ENCODE data around the gene IGLL5.

Gene IGLL5

DNA sequence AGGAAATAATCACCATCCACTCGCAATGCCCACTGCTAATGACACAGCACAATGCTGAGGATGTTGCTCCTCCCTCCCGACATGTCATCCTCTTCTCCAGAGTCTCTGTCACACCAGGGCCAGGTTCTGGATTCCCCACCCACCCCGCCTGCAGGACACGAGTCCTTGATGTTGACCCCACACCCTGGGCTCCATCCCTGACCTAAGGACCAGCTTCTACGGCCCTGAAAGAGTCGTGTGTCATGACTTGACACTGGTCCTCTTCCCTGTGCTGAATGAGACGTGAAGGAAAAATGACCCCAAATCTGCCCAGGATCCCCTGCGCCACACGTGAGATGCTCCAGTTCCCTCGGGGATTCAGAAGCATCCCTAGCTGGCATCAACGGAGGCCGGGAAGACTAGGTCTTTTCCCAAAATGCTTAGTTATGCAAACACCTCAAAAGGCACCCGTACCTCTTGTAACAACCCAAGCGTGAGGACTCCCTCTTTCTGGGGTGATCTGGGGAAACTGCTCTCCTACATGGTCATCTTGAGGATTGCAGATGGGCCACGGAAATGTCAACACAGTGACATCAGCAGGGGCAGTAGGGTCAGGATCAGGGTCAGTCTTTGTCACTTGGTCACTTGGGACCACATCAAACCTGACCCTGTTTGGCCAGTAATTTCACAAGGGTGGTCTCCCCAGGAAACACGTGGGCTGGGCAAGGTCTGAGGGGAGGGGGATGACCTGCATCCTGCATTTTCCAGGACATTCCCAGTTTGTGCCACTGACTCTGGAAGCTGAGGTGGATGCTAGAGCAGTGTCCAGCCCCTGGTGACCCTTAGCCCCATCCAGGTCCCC lies 42.0 kb downstream of the IGLL5 start:
- no peak for ATAC-seq
- peak overlapping the region; percentile 83 for H3K27ac Mint-ChIP-seq
- no peaks in the 10 kb centered on the region for H3K27me3 Mint-ChIP-seq
- H3K4me3 Mint-ChIP-seq: no peak overlapping the region
- no peaks in the 10 kb centered on the region for H3K9me3 Mint-ChIP-seq
- no peaks in the 10 kb centered on the region for H3K36me3 Mint-ChIP-seq
- H3K4me1 Mint-ChIP-seq: peaks cover 100% of the 10 kb centered on the region

DNA sequence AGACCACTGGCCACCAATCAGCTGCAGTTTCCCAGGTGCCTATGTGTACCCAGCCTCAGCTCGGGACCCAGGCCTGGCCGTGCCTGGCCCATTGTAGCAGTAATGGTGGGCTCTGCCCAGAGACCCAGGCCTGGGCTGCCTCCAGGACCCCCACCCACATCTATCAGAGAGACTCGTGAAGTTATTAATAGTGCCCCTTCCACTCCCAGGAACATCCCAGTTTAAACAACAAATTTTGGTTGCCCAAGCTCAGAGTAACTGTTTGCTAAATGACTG lies 42.5 kb downstream of the IGLL5 start:
- ATAC-seq: no peak
- H3K4me1 Mint-ChIP-seq: peaks cover 100% of the 10 kb centered on the region

DNA sequence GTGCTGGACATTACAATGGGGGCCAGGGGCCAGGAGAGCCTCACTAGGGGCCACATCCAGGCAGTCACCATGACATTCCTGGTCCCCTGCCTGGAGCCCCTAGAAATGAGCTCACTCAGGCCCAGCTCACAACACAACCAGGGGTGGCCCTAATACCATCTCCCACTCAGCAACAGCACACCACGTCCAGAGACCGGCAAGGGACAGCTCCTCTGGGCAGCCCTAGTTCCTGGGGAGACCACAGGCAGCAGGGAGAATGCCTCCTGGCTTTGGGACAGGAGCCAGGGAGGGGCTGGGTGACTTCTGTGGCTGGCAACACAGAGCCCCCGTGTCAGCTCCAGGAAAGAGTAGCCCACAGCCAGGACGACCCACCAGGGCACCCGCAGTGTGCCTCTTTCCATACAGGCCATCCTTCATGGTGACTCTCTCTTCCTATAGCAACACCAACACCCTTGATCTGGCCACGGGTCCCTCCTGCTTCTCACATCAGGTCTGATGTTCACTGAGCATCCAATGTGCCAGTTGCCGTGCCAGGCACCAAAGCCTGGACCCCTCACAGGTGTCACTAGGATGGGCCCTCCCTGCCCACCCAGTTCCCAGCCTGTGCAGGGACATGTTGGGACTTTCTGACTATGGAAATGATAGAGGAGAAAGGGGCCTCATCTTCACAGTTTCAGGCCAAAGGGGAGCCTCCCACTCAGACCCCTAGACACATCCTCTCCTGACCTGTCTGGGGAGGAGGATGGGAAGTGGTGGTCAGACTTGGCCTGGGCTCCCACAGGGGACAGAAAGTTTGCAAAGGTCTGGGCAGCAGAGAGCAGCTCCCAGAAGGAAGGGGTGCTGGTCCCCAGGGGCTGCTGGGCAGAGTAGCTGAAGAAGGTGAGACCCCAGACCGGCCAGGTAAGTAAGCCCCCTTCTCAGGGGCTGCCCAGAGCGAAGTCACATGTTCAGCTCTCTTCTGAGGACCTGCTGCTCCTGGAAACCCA lies 43.2 kb downstream of the IGLL5 start:
- Mint-ChIP-seq H3K4me3 (peak overlapping the region; percentile 64), H3K27me3 (no peaks in the 10 kb centered on the region), H3K4me1 (peaks cover 100% of the 10 kb centered on the region), H3K9me3 (no peaks in the 10 kb centered on the region), H3K36me3 (no peaks in the 10 kb centered on the region), H3K27ac (peak overlapping the region; percentile 83)
- ATAC-seq: no peak

More for the DNA sequence above, 42.5 kb downstream of the IGLL5 start:
- no peak overlapping the region for H3K4me3 Mint-ChIP-seq
- no peaks in the 10 kb centered on the region for H3K9me3 Mint-ChIP-seq
- peak overlapping the region; percentile 83 for H3K27ac Mint-ChIP-seq
- no peaks in the 10 kb centered on the region for H3K36me3 Mint-ChIP-seq
- H3K27me3 Mint-ChIP-seq: no peaks in the 10 kb centered on the region

- Mint-ChIP-seq H3K27ac (peak overlapping the region; percentile 83), H3K27me3 (no peaks in the 10 kb centered on the region), H3K9me3 (no peaks in the 10 kb centered on the region), H3K4me3 (peak overlapping the region; percentile 64), H3K36me3 (no peaks in the 10 kb centered on the region), H3K4me1 (peaks cover 98% of the 10 kb centered on the region)
- ATAC-seq: no peak
These were observed 44.1 kb downstream of the IGLL5 start for GRCh38 chr22:22931557-22932270.

DNA sequence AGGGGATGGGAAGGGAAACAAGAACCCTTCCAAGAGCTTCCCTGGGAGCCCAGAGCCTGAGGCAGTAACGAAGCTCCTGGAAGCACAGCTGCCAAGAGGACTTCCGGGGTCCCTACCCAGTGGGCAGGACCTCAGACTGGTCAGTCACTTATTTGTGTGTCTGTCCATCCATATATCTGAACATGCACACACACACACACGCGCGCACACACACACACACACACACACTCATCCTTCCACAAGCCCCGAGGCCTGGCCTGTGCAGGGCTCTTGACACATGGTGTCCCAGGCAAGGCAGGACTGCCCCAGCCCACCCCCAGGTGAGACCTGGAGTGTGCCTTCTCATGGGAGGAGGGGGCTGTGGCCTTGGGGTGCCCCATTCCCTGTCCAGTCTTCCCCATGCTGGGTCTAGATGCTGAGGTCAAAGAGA lies 44.9 kb downstream of the IGLL5 start:
- no peak overlapping the region for H3K4me3 Mint-ChIP-seq
- H3K9me3 Mint-ChIP-seq: no peaks in the 10 kb centered on the region
- no peaks in the 10 kb centered on the region for H3K27me3 Mint-ChIP-seq
- H3K27ac Mint-ChIP-seq: peak overlapping the region; percentile 83
- ATAC-seq: no peak
- H3K36me3 Mint-ChIP-seq: no peaks in the 10 kb centered on the region
- peaks cover 97% of the 10 kb centered on the region for H3K4me1 Mint-ChIP-seq

GRCh38 chr22:22933100-22933806 lies 45.6 kb downstream of the IGLL5 start:
- Mint-ChIP-seq H3K9me3 (no peaks in the 10 kb centered on the region), H3K27ac (peak overlapping the region; percentile 83), H3K4me3 (peak overlapping the region; percentile 8), H3K4me1 (peaks cover 96% of the 10 kb centered on the region), H3K36me3 (no peaks in the 10 kb centered on the region), H3K27me3 (no peaks in the 10 kb centered on the region)
- ATAC-seq: no peak

GRCh38 chr22:22933807-22934542 lies 46.4 kb downstream of the IGLL5 start:
- H3K27ac Mint-ChIP-seq: peak overlapping the region; percentile 83
- no peaks in the 10 kb centered on the region for H3K36me3 Mint-ChIP-seq
- no peak for ATAC-seq
- H3K27me3 Mint-ChIP-seq: no peaks in the 10 kb centered on the region
- H3K9me3 Mint-ChIP-seq: no peaks in the 10 kb centered on the region
- H3K4me1 Mint-ChIP-seq: peaks cover 96% of the 10 kb centered on the region
- H3K4me3 Mint-ChIP-seq: peak overlapping the region; percentile 12

DNA sequence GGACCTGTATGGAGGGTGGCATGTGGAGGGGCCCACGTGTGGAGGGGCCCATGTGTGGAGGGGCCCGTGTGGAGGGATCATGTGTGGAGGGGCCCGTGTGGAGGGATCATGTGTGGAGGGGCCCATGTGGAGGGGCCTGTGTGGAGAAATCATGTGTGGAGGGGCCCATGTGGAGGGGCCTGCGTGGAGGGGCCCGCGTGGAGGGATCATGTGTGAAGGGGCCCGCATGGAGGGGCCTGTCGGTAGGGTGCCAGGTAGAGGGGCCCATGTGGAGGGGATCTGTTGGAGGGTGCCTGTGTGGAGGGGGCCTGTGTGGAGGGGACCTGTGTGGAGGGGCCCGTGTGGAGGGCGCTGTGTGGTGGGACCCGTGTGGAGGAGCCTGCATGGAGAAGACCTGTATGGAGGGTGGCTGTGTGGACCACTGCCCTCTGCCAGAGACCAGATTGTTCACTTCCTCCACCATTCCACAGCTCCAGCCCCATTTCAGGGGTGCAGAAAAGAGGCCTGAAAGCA lies 47.0 kb downstream of the IGLL5 start:
- H3K4me1 Mint-ChIP-seq: peaks cover 96% of the 10 kb centered on the region

GRCh38 chr22:22935056-22935545 lies 47.5 kb downstream of the IGLL5 start:
- H3K9me3 Mint-ChIP-seq: no peaks in the 10 kb centered on the region
- ATAC-seq: peak; percentile 56
- peak overlapping the region; percentile 83 for H3K27ac Mint-ChIP-seq
- H3K27me3 Mint-ChIP-seq: no peaks in the 10 kb centered on the region
- no peaks in the 10 kb centered on the region for H3K36me3 Mint-ChIP-seq
- H3K4me3 Mint-ChIP-seq: peak overlapping the region; percentile 37
- H3K4me1 Mint-ChIP-seq: peaks cover 96% of the 10 kb centered on the region

More for the DNA sequence above, 47.0 kb downstream of the IGLL5 start:
- Mint-ChIP-seq H3K9me3 (no peaks in the 10 kb centered on the region), H3K36me3 (no peaks in the 10 kb centered on the region), H3K4me3 (peak overlapping the region; percentile 12), H3K27ac (peak overlapping the region; percentile 83), H3K27me3 (no peaks in the 10 kb centered on the region)
- ATAC-seq: peak; percentile 49

DNA sequence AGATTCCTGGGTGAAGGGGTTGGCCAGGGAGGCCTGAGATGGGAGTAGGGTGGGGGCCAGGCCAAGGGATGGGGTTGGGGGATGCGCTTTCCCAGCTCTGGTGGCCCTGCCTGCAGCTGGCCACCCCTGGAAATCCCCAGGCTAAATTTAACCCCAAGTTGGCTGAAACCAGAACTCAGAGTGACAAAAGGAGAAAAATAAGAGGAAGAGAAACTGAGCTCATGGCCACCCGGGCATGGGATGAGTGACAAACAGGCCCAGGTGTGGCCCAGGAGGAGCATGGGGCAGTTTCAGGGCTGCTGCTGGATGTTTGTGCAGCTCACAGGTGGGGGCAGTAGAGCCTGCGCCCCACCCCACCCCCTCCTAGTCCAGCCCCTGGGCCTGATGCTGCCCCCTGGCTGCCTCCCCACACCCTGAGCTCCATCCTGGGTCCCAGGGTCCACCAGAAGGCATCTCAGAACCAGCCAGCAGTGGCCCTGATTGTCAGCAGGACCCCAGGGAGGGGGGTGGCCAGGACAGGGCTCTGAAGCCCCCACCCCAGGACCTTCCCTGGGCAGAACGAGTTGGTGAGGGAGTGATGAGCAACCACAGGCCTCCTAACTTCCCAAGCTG lies 48.0 kb downstream of the IGLL5 start:
- Mint-ChIP-seq H3K27ac (peak overlapping the region; percentile 83), H3K4me1 (peaks cover 96% of the 10 kb centered on the region), H3K9me3 (no peaks in the 10 kb centered on the region), H3K36me3 (no peaks in the 10 kb centered on the region), H3K27me3 (peaks cover 5% of the 10 kb centered on the region), H3K4me3 (peak overlapping the region; percentile 37)
- ATAC-seq: peak; percentile 93

DNA sequence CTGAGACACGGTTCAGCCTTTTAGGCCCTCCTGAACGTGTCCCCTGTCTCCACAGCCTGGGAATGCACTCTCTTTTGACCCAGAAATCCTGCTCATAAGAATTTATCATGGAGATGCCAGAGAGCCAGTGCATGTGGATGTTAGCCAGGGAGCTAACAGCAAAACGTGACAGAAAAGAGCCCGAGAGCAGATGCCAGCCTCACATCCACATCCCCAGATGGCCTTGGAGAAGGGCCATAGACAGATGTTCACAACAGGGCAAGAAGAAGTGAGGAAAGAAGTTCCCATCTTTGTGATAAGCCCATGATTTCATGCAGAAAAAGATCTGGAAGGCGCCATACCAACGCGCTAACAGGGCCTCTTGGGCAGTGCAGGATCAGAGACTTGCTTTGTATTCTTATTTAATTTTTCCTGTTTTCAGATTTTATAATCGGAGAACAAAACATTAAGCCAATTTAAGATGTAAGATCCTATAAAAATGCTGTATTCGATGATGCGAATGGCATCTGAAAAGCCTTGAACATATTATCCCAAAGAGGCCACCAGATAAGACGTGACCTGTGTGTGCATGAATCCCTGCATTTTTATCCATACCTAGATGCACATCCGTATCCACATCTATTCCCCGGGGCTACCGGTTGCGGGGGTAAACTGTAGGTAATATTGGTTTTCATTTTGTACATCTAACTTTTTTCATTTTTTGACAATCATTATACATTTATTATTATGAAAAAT lies 48.7 kb downstream of the IGLL5 start:
- Mint-ChIP-seq H3K27me3 (peaks cover 9% of the 10 kb centered on the region), H3K36me3 (no peaks in the 10 kb centered on the region), H3K9me3 (no peaks in the 10 kb centered on the region), H3K4me3 (no peak overlapping the region), H3K4me1 (peaks cover 96% of the 10 kb centered on the region), H3K27ac (peak overlapping the region; percentile 83)
- ATAC-seq: no peak

GRCh38 chr22:22936915-22937656 lies 49.5 kb downstream of the IGLL5 start:
- H3K9me3 Mint-ChIP-seq: no peaks in the 10 kb centered on the region
- H3K27ac Mint-ChIP-seq: peak overlapping the region; percentile 40
- H3K27me3 Mint-ChIP-seq: peaks cover 9% of the 10 kb centered on the region
- H3K4me1 Mint-ChIP-seq: peaks cover 94% of the 10 kb centered on the region
- ATAC-seq: no peak
- H3K36me3 Mint-ChIP-seq: no peaks in the 10 kb centered on the region
- H3K4me3 Mint-ChIP-seq: no peak overlapping the region
